NCI-H1694 (cell line): ENCODE measurements around the gene ARHGAP15.

Experiments
- DNase-seq: peaks from one replicate; lab custom pipeline; 2025; lab: John Stamatoyannopoulos, UW

ARHGAP15 gene

GRCh38 chr2:143171817-143172216, 42.6 kb downstream of the ARHGAP15 start:
- DNase-seq, result peak; percentile 18

GRCh38 chr2:143175438-143175837, 46.2 kb downstream of the ARHGAP15 start:
- no peak for DNase-seq

GRCh38 chr2:143176606-143177005, 47.4 kb downstream of the ARHGAP15 start:
- no peak for DNase-seq

- DNase-seq, result no peak
Measured at GRCh38 chr2:143177096-143177786, 48.0 kb downstream of the ARHGAP15 start.

GRCh38 chr2:143181494-143181893, 52.3 kb downstream of the ARHGAP15 start:
- no peak for DNase-seq

- DNase-seq, result no peak
Measured at GRCh38 chr2:143182649-143183048, 53.4 kb downstream of the ARHGAP15 start.

GRCh38 chr2:143183804-143184463, 54.7 kb downstream of the ARHGAP15 start:
- no peak for DNase-seq

- no peak for DNase-seq
Measured at GRCh38 chr2:143186876-143187275, 57.7 kb downstream of the ARHGAP15 start.

- DNase-seq, result no peak
Measured at GRCh38 chr2:143190431-143190830, 61.2 kb downstream of the ARHGAP15 start.

GRCh38 chr2:143192106-143192505, 62.9 kb downstream of the ARHGAP15 start:
- DNase-seq, result no peak

GRCh38 chr2:143192716-143193115, 63.5 kb downstream of the ARHGAP15 start:
- peak; percentile 70 for DNase-seq

- peak; percentile 88 for DNase-seq
Measured at GRCh38 chr2:143193121-143193520, 63.9 kb downstream of the ARHGAP15 start.

- no peak for DNase-seq
Measured at GRCh38 chr2:143195511-143195910, 66.3 kb downstream of the ARHGAP15 start.

GRCh38 chr2:143204062-143204461, 74.8 kb downstream of the ARHGAP15 start:
- no peak for DNase-seq

- DNase-seq, result peak; percentile 5
Measured at GRCh38 chr2:143205106-143205764, 76.0 kb downstream of the ARHGAP15 start.

- no peak for DNase-seq
Measured at GRCh38 chr2:143209570-143210445, 80.6 kb downstream of the ARHGAP15 start.

GRCh38 chr2:143210446-143210819, 81.2 kb downstream of the ARHGAP15 start:
- DNase-seq, result no peak

GRCh38 chr2:143217512-143218115, 88.4 kb downstream of the ARHGAP15 start:
- no peak for DNase-seq

GRCh38 chr2:143218621-143219020, 89.4 kb downstream of the ARHGAP15 start:
- DNase-seq, result no peak

- DNase-seq, result no peak
Measured at GRCh38 chr2:143219266-143219665, 90.0 kb downstream of the ARHGAP15 start.

GRCh38 chr2:143223556-143223955, 94.3 kb downstream of the ARHGAP15 start:
- no peak for DNase-seq

GRCh38 chr2:143225931-143226330, 96.7 kb downstream of the ARHGAP15 start:
- no peak for DNase-seq
